Breast epithelium (tissue), 3 donors: Measurements from ENCODE around the gene PIEZO1.

Experiments used
- CTCF ChIP-seq, 3 donors: fragments of 450-650 bp; IDR thresholded peaks; one replicate each; pipeline ENCODE4 v1.5.1; 2016 to 2017; ENCODE audit warnings: antibody characterized with exemption in 3 of 3, mild to moderate bottlenecking in 3 of 3, moderate library complexity in 3 of 3
- POLR2AphosphoS5 ChIP-seq, 3 donors: sonication (generic); formaldehyde crosslinking; IDR thresholded peaks; one replicate each; pipeline ENCODE4 v1.6.1; 2017; ENCODE audit warnings: antibody characterized with exemption in 3 of 3

- TF ChIP-seq CTCF (IDR thresholded peaks at IDR 0.05) (no peak), POLR2AphosphoS5 (IDR thresholded peaks at IDR 0.05) (no peak)
These were observed 79.2 kb downstream of the PIEZO1 start for GRCh38 chr16:88705801-88706228.
